ENCODE results near the gene ZDHHC5. TPM values are rescaled to one million over a fixed set of nuclear protein-coding genes. Genes with fewer than 3 reads are reported as not detected.
"Not testable (repeated sequence)": the region's sequence is repeated elsewhere in the genome, so short reads cannot be mapped to it uniquely, and the experiment has no call there.

The ZDHHC5 gene
- total RNA-seq, 1 donor = 20.2 TPM

- not testable (repeated sequence) for DNase-seq (ENCODE audit: low read depth in 2 of 3, low spot score in 2 of 3)
Observed at GRCh38 chr11:57716726-57717125, 48.8 kb downstream of the ZDHHC5 start.

DNA sequence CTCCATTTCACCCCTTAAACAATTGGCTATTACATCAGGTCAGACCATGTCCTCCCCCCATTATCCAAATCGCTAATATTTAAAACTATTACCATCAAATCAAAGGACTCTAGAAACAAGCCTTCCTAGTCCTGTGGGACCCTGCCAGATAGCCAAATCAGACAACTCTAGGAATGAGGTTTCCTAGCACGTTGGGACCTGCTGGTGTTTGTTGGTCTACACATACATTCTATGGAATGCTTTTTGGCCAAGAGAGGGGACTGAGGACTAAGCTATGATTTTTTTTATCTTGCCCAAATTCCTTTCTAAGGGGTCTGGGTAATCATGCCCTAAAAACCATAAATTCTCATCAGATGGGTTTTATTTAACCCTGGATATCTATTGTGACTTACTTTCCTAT is 59.3 kb downstream of the ZDHHC5 start:
- DNase-seq (ENCODE audit: low read depth in 2 of 3, low spot score in 2 of 3) = no peak

DNA sequence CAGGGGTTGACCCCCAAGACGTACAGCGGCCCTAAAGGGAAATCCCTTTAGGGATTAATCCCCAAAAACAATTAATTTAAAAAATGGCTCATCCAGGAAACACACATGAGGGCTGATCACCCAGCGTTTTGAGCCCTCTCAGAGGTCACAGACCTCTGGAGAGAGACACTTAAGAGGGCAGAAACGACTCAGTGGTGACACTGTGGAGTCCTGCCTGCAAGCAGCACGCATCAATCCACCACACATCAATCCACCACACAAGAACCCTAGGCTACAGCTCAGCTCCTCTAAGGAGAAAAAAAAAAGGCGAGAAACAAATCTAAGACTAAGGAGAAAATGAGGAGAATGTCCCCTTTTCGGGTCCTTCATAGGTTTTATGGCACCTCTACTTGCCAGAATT is 60.9 kb downstream of the ZDHHC5 start:
- no peak for DNase-seq (ENCODE audit: low read depth in 2 of 3, low spot score in 2 of 3)

DNA sequence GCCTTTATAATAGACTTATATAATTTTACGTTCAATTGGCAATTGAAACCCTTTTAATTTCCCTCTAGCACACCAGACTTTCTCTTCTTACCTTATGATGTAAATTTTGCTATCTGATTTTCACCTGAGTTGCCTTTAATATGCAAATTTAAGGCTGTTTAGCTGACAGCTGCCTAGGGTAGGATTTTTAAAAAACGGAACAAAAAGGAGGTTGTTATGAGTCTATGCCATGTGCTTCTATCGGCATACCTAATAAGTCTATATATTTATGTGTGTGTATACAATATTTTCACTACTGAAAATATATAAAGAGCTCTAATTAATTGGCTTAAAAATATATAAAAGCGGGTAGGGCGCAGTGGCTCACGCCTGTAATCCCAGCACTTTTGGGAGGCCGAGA is 61.6 kb downstream of the ZDHHC5 start:
- DNase-seq (ENCODE audit: low read depth in 2 of 3, low spot score in 2 of 3) = no peak

DNA sequence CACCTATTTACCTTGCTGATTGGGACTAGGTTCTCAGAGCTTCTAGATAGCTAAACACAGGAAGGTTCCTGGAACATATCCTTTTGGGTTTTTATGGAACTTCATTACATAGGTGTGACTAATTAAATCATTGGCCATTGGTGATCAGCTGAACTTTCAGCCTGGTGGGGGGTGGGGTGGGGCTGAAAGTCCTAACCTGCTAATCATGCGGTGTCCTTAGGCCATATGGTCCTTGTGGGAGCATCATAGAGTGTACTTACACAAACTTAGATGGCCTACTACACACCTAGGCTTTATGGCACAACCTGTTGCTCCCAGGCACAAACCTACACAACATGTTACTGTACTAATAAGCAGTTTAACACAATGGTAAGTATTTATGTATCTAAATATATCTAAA is 64.7 kb downstream of the ZDHHC5 start:
- no peak for DNase-seq (ENCODE audit: low read depth in 2 of 3, low spot score in 2 of 3)

GRCh38 chr11:57735619-57736298 is 67.8 kb downstream of the ZDHHC5 start:
- no peak for DNase-seq (ENCODE audit: low read depth in 2 of 3, low spot score in 2 of 3)

- peak; percentile 77 to 98 (median 97) for DNase-seq (ENCODE audit: low read depth in 2 of 3, low spot score in 2 of 3)
Observed at GRCh38 chr11:57741132-57742086, 73.5 kb downstream of the ZDHHC5 start, which contains the start of gene SELENOH. TSS of gene SELENOH (plus strand) at chr11:57741491. CDS start at chr11:57741596, 105 bp downstream.

DNA sequence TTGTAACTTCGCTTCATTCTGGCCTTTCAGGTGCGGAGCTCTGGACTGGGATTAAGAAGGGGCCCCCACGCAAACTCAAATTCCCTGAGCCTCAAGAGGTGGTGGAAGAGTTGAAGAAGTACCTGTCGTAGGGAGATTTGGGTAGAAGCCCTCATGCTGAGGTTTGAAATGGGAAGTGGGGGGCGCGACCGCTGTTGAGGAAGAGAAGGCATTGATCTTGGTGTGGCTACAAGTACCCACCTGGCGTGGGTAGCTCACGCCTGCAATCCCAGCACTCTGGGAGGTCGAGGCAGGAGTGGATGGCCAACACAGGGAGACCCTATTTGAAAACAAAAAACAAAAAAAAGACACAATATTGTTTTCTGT is 74.2 kb downstream of the ZDHHC5 start:
- DNase-seq (ENCODE audit: low read depth in 2 of 3, low spot score in 2 of 3) = no peak

- DNase-seq (ENCODE audit: low read depth in 2 of 3, low spot score in 2 of 3) = no peak
Observed at GRCh38 chr11:57744357-57744756, 76.4 kb downstream of the ZDHHC5 start.

DNA sequence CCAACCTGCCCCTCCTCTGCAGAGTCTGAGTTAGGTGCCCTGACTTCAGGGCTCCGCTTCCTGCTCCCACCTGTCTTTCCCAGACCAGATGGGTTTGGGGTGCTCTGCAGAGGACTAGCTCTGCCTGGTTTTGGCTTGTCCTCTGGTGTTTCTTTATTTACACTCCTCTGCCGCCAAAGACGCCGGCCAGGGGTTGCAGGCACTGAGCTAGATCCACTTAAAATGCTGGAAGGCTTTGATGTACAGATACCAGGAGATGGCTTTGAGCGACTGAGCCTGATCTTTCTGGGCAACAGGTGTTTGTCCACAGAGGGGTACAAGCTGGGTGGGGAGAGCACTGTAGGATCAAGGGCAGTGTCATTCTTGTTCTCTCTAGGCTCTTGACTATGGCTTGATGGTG is 77.3 kb downstream of the ZDHHC5 start:
- DNase-seq (ENCODE audit: low read depth in 2 of 3, low spot score in 2 of 3) = no peak

- no peak for DNase-seq (ENCODE audit: low read depth in 2 of 3, low spot score in 2 of 3)
Observed at GRCh38 chr11:57746920-57747319, 79.0 kb downstream of the ZDHHC5 start.

Small RNA genes lying within 50 kb of the gene (small RNA-seq; reads per million reads assigned to genes)
- 3,884 reads per million, percentile 100 among the genes with 10 or more reads in this experiment for gene MIR130A
- gene TMX2-CTNND1 = not detected

Other genes starting within 250 kb of the ZDHHC5 start
- 93.7 TPM for gene SLC43A3, start 241.0 kb upstream of the ZDHHC5 start, total RNA-seq
- gene RTN4RL2, start 207.6 kb upstream of the ZDHHC5 start, total RNA-seq = 0.27 TPM
- 81.6 TPM for gene SLC43A1, start 152.4 kb upstream of the ZDHHC5 start, total RNA-seq
- gene TIMM10, start 137.4 kb upstream of the ZDHHC5 start, total RNA-seq = 29.4 TPM
- not detected for gene SMTNL1, start 130.5 kb upstream of the ZDHHC5 start, total RNA-seq
- gene UBE2L6, start 100.4 kb upstream of the ZDHHC5 start, total RNA-seq = 215 TPM
- 49.8 TPM for gene SERPING1, start 70.4 kb upstream of the ZDHHC5 start, total RNA-seq
- gene YPEL4, start 18.2 kb upstream of the ZDHHC5 start, total RNA-seq = 3.5 TPM
- 10.0 TPM for gene CLP1, start 10.4 kb upstream of the ZDHHC5 start, total RNA-seq
- gene MED19, start 44.1 kb downstream of the ZDHHC5 start, total RNA-seq = 21.5 TPM
- 42.8 TPM for gene TMX2, start 44.5 kb downstream of the ZDHHC5 start, total RNA-seq
- gene SELENOH, start 73.4 kb downstream of the ZDHHC5 start, total RNA-seq = 96.7 TPM
- not detected for gene BTBD18, start 83.7 kb downstream of the ZDHHC5 start, total RNA-seq
- 59.8 TPM for gene CTNND1, start 93.7 kb downstream of the ZDHHC5 start, total RNA-seq

Measured in hematopoietic multipotent progenitor cell (in vitro differentiated cells).